IMR-90 (cell line): ENCODE measurements around the gene NOXRED1. TPM values are rescaled to one million over a fixed set of nuclear protein-coding genes. Genes with fewer than 3 reads are reported as not detected.

Source experiments
- ATAC-seq: fragments of 200-7000 bp; cut with Tn5 transposase; 2 replicates; pipeline ENCODE4 v1.9.1; 2020; ENCODE audit warnings: low read depth, mild to moderate bottlenecking, moderate library complexity
- BruUV-seq: library from RNA; stranded (reverse); fragments of 400-500 nt; replicated peaks from 2 replicates; lab custom pipeline; 2021; lab: Mats Ljungman, UMichigan
- CTCF ChIA-PET: fragments of 300-600 bp; formaldehyde crosslinking; extraction: SDS; loops from one replicate; lab custom pipeline; 2021; ENCODE audit warnings: antibody characterized with exemption; lab: Yijun Ruan, JAX
- POLR2A ChIA-PET: fragments of 300-600 bp; sonication (Branson Sonifier 250); formaldehyde crosslinking; loops from one replicate; lab custom pipeline; 2022; ENCODE audit warnings: antibody characterized with exemption; ENCODE audit not compliant: unreplicated experiment; lab: Charles Lee
- DNase-seq: peaks from one replicate; pipeline ENCODE4 v3.0.0; 2013
- H2AFZ ChIP-seq: replicated peaks from 2 replicates; pipeline ENCODE3; 2013; ENCODE audit warnings: low read length, mild to moderate bottlenecking; ENCODE audit not compliant: poor library complexity
- H2AK5ac ChIP-seq: 2 replicates; pipeline ENCODE4 v1.6.1; 2013; ENCODE audit warnings: low read depth, low read length, inconsistent platforms
- H2AK9ac ChIP-seq: replicated peaks from 2 replicates; pipeline ENCODE3; 2013; ENCODE audit warnings: mild to moderate bottlenecking, low read depth, low read length, moderate library complexity; ENCODE audit not compliant: poor library complexity
- H2BK120ac ChIP-seq: 2 replicates; pipeline ENCODE4 v1.6.1; 2013; ENCODE audit warnings: low read depth, low read length, inconsistent platforms
- H2BK15ac ChIP-seq: 3 replicates; pipeline ENCODE4 v1.6.1; 2013; ENCODE audit warnings: low read depth, low read length, inconsistent platforms
- H2BK20ac ChIP-seq: 2 replicates; pipeline ENCODE4 v1.6.1; 2013; ENCODE audit warnings: low read depth, mild to moderate bottlenecking, inconsistent platforms, low read length, moderate library complexity
- H2BK5ac ChIP-seq: 2 replicates; pipeline ENCODE4 v1.6.1; 2013; ENCODE audit warnings: mild to moderate bottlenecking, low read depth, low read length, inconsistent platforms; ENCODE audit not compliant: poor library complexity, severe bottlenecking
- H3K14ac ChIP-seq: replicated peaks from 2 replicates; pipeline ENCODE4 v1.6.1; 2013; ENCODE audit warnings: low read depth, low read length, inconsistent platforms
- H3K18ac ChIP-seq: 2 replicates; pipeline ENCODE4 v1.6.1; 2013; ENCODE audit warnings: low read depth, low read length, control low read depth
- H3K23ac ChIP-seq: 2 replicates; pipeline ENCODE4 v1.6.1; 2013; ENCODE audit warnings: low read depth, low read length, inconsistent platforms
- H3K27ac ChIP-seq: 2 replicates; pipeline ENCODE4 v1.5.1; 2013; ENCODE audit warnings: mild to moderate bottlenecking, control low read depth, low read length; ENCODE audit not compliant: insufficient read depth
- H3K27me3 ChIP-seq: 2 replicates; pipeline ENCODE4 v1.6.1; 2013; ENCODE audit warnings: low read length; ENCODE audit not compliant: control insufficient read depth, insufficient read depth
- H3K36me3 ChIP-seq: 2 replicates; pipeline ENCODE4 v1.6.1; 2013; ENCODE audit warnings: low read length, mixed read lengths; ENCODE audit not compliant: control insufficient read depth, insufficient read depth
- H3K4ac ChIP-seq: 2 replicates; pipeline ENCODE4 v1.6.1; 2013; ENCODE audit warnings: low read depth, low read length, inconsistent platforms
- H3K4me1 ChIP-seq: 2 replicates; pipeline ENCODE4 v1.6.1; 2013; ENCODE audit warnings: low read length, mixed read lengths; ENCODE audit not compliant: control insufficient read depth, insufficient read depth
- H3K4me2 ChIP-seq: 2 replicates; pipeline ENCODE4 v1.6.1; 2013; ENCODE audit warnings: low read depth, mild to moderate bottlenecking, control low read depth, low read length, moderate library complexity
- H3K4me3 ChIP-seq: 2 replicates; pipeline ENCODE4 v1.5.1; 2013; ENCODE audit warnings: low read depth, mild to moderate bottlenecking, control low read depth, low read length, moderate library complexity; ENCODE audit not compliant: insufficient read depth
- H3K56ac ChIP-seq: 2 replicates; pipeline ENCODE4 v1.6.1; 2013; ENCODE audit warnings: low read length, inconsistent platforms; ENCODE audit not compliant: insufficient read depth; ENCODE audit errors: extremely low read depth
- H3K79me1 ChIP-seq, 2 experiments: 2 replicates each; pipeline ENCODE4 v1.6.1; 2013; ENCODE audit warnings: low read length in 2 of 2, inconsistent platforms in 1 of 2, low read depth in 1 of 2
- H3K9ac ChIP-seq: 2 replicates; pipeline ENCODE4 v1.6.1; 2013; ENCODE audit warnings: low read depth, low read length, control low read depth
- H3K9me1 ChIP-seq: 2 replicates; pipeline ENCODE4 v1.6.1; 2013; ENCODE audit warnings: low read length, inconsistent platforms; ENCODE audit not compliant: insufficient read depth
- H3K9me3 ChIP-seq: 2 replicates; pipeline ENCODE4 v1.6.1; 2013; ENCODE audit warnings: low read length; ENCODE audit not compliant: control insufficient read depth, insufficient read depth
- H4K20me1 ChIP-seq: 2 replicates; pipeline ENCODE4 v1.6.1; 2013; ENCODE audit warnings: low read length, inconsistent platforms; ENCODE audit not compliant: insufficient read depth
- H4K5ac ChIP-seq: 2 replicates; pipeline ENCODE4 v1.6.1; 2013; ENCODE audit warnings: mild to moderate bottlenecking, low read depth, low read length, control low read depth
- H4K8ac ChIP-seq, 2 experiments: 2 replicates each; pipeline ENCODE4 v1.6.1; 2013; ENCODE audit warnings: low read depth in 2 of 2, low read length in 2 of 2, control low read depth in 1 of 2, inconsistent platforms in 1 of 2
- H4K91ac ChIP-seq: 2 replicates; pipeline ENCODE4 v1.6.1; 2013; ENCODE audit warnings: low read depth, low read length, inconsistent platforms; ENCODE audit not compliant: insufficient read depth
- BHLHE40 ChIP-seq: fragments of 150-350 bp; IDR thresholded peaks from 2 replicates; pipeline ENCODE4 v1.6.1; 2016; ENCODE audit warnings: mild to moderate bottlenecking, low read depth, low read length
- CEBPB ChIP-seq: IDR thresholded peaks from 2 replicates; pipeline ENCODE4 v1.6.1; 2012; ENCODE audit warnings: low read depth, low read length, improper control_type of control experiment
- CHD1 ChIP-seq: IDR thresholded peaks from 2 replicates; pipeline ENCODE4 v1.6.1; 2012; ENCODE audit warnings: low read depth, low read length, improper control_type of control experiment
- CTCF ChIP-seq: conservative IDR thresholded peaks from 2 replicates; pipeline ENCODE4 v1.5.1; 2012; ENCODE audit warnings: mild to moderate bottlenecking, low read depth, low read length, improper control_type of control experiment
- ELK1 ChIP-seq: fragments of 150-350 bp; IDR thresholded peaks from 2 replicates; pipeline ENCODE4 v1.6.1; 2016; ENCODE audit warnings: low read depth, mild to moderate bottlenecking, low read length, moderate library complexity, borderline replicate concordance
- FOS ChIP-seq: fragments of 150-350 bp; IDR thresholded peaks from 2 replicates; pipeline ENCODE4 v1.6.1; 2016; ENCODE audit warnings: low read depth, low read length
- MAFK ChIP-seq: IDR thresholded peaks from 2 replicates; pipeline ENCODE4 v1.6.1; 2012; ENCODE audit warnings: low read depth, low read length, improper control_type of control experiment
- MAZ ChIP-seq: IDR thresholded peaks from 2 replicates; pipeline ENCODE4 v1.6.1; 2012; ENCODE audit warnings: low read depth, mild to moderate bottlenecking, low read length, improper control_type of control experiment, moderate library complexity, borderline replicate concordance
- MXI1 ChIP-seq: IDR thresholded peaks from 2 replicates; pipeline ENCODE4 v1.6.1; 2012; ENCODE audit warnings: low read depth, mild to moderate bottlenecking, low read length, moderate library complexity, borderline replicate concordance
- NFE2L2 ChIP-seq: fragments of 150-350 bp; IDR thresholded peaks from 2 replicates; pipeline ENCODE4 v1.6.1; 2016; ENCODE audit warnings: low read depth, mild to moderate bottlenecking, low read length
- POLR2A ChIP-seq: IDR thresholded peaks from 2 replicates; pipeline ENCODE4 v1.6.1; 2012; ENCODE audit warnings: mild to moderate bottlenecking, low read depth, low read length
- RAD21 ChIP-seq: IDR thresholded peaks from 2 replicates; pipeline ENCODE4 v1.6.1; 2012; ENCODE audit warnings: low read length, improper control_type of control experiment
- RCOR1 ChIP-seq: IDR thresholded peaks from 2 replicates; pipeline ENCODE4 v1.6.1; 2012; ENCODE audit warnings: mild to moderate bottlenecking, low read length, improper control_type of control experiment; ENCODE audit not compliant: insufficient replicate concordance
- RFX5 ChIP-seq: IDR thresholded peaks from 2 replicates; pipeline ENCODE4 v1.8.0; 2012; ENCODE audit warnings: low read depth, mild to moderate bottlenecking, low read length, moderate library complexity
- SMC3 ChIP-seq: fragments of 150-350 bp; IDR thresholded peaks from 2 replicates; pipeline ENCODE4 v1.6.1; 2016; ENCODE audit warnings: low read depth, mild to moderate bottlenecking, antibody characterized with exemption, low read length, moderate library complexity
- USF2 ChIP-seq: fragments of 150-350 bp; IDR thresholded peaks from 2 replicates; pipeline ENCODE4 v1.6.1; 2017; ENCODE audit warnings: mild to moderate bottlenecking, antibody characterized with exemption, low read length, low read depth
- WGBS, 2 experiments: methylation state at CpG; one replicate each; pipeline versions ENCODE4 v1.1.5 to v1.1.7; 2013; ENCODE audit warnings: missing lambda C conversion rate in 2 of 2; ENCODE audit not compliant: insufficient read length in 1 of 2; ENCODE audit errors: extremely low coverage in 2 of 2; 5-methylcytosine and 5-hydroxymethylcytosine counted together
- dilution Hi-C: fragments of 300-500 bp; cut with HindIII; formaldehyde crosslinking; loops from one replicate; pipeline ENCODE4 v1.14.3; 2018; ENCODE audit warnings: low sequenced_read_pairs; ENCODE audit not compliant: unreplicated experiment
- in situ Hi-C: fragments of 300-500 bp; cut with MboI; formaldehyde crosslinking; loops from 3 replicates; pipeline ENCODE4 v1.14.3; 2019; ENCODE audit warnings: low sequenced_read_pairs, inconsistent platforms, mixed read lengths
- intact Hi-C: fragments of 100-400 bp; cut with micrococcal nuclease; formaldehyde crosslinking; loops from 2 replicates; pipeline ENCODE4 v1.10.0; 2022
- polyA plus RNA-seq, 3 experiments: library from polyadenylated mRNA; depleted of rRNA; stranded (reverse); fragments of >200 nt; gene quantifications; 2 replicates each; pipeline ENCODE4 v1.2.3, GENCODE V29; 2012; ENCODE audit warnings: low replicate concordance in 1 of 3
- total RNA-seq: library from RNA; depleted of rRNA; stranded (reverse); fragments of >200 nt; gene quantifications from 2 replicates; pipeline ENCODE4 v1.2.3, GENCODE V29; 2012

Gene NOXRED1
- total and polyA plus RNA-seq, 2 of the 4 experiments (the other 2 are of a cell fraction): under 0.01 to 0.14 TPM

DNA sequence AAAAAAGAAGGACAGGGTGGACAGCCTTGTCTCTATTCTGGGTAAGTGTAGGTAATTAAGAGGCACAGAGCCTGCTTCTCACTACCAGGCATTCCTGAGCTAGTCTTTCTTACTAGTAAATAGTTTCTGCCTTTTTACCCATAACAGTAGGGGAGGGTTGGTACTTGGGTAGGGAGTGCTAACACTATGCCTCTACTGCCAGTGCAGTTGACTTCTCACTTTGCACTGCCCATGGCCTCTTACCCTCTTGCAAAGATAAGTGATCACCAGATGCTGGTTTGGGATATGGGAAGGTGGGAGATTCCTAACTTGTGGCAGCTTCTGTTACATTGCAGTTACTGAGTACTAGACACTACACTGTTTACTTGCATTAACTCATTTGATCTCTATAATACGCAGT, 46.2 kb upstream of the NOXRED1 start:
- no peak overlapping the region for H3K18ac ChIP-seq
- POLR2A ChIA-PET: no interaction called here
- no peak overlapping the region for H3K4me2 ChIP-seq
- BruUV-seq: no TSS peak
- ATAC-seq: no peak
- no peak overlapping the region for H3K14ac ChIP-seq
- in situ Hi-C loops (loop anchor here (10.0 kb wide), 1 partner anchor 245 kb away; no protein-coding TSS in a partner anchor), intact Hi-C loops (no loop called here), dilution Hi-C loops (no loop called here)
- H2AFZ ChIP-seq: no peak overlapping the region
- TF ChIP-seq CEBPB: no peak
- TF ChIP-seq NFE2L2: no peak
- TF ChIP-seq RCOR1: no peak
- TF ChIP-seq MXI1: no peak
- no peak for TF ChIP-seq MAFK
- no peak for TF ChIP-seq RFX5
- no peak for TF ChIP-seq BHLHE40
- no peak for TF ChIP-seq MAZ
- TF ChIP-seq ELK1: no peak
- TF ChIP-seq FOS: no peak
- no peak for TF ChIP-seq USF2
- TF ChIP-seq CTCF: no peak
- TF ChIP-seq POLR2A: no peak
- no peak for TF ChIP-seq RAD21
- TF ChIP-seq SMC3: no peak
- TF ChIP-seq CHD1: no peak
- no peak overlapping the region for H2AK5ac ChIP-seq
- no peak overlapping the region for H4K8ac ChIP-seq
- H3K9me3 ChIP-seq: no peaks in the 10 kb centered on the region
- H2BK120ac ChIP-seq: no peak overlapping the region
- H3K9ac ChIP-seq: no peak overlapping the region
- H3K4ac ChIP-seq: no peak overlapping the region
- H3K36me3 ChIP-seq: peaks cover 23% of the 10 kb centered on the region
- H3K23ac ChIP-seq: no peak overlapping the region
- H3K27ac ChIP-seq: no peak overlapping the region
- H3K79me1 ChIP-seq: no peaks in the 10 kb centered on the region
- no peak overlapping the region for H2BK20ac ChIP-seq
- no peak overlapping the region for H2BK5ac ChIP-seq
- H4K20me1 ChIP-seq: no peaks in the 10 kb centered on the region; the same call in 1 of the 2 replicates
- no peak overlapping the region for H4K91ac ChIP-seq
- no peaks in the 10 kb centered on the region for H3K4me1 ChIP-seq
- no CpG with 5 or more reads among the region's 1 CpG for WGBS, 2 experiments
- DNase-seq: no peak
- no peak overlapping the region for H2AK9ac ChIP-seq
- H3K27me3 ChIP-seq: peaks cover 10% of the 10 kb centered on the region
- CTCF ChIA-PET: interaction anchor here (0.8 to 2.2 kb wide), 3 partner anchors 10 to 12 kb away, joined by 3 to 8 read pairs (median 3); no protein-coding TSS in a partner anchor
- no peak overlapping the region for H2BK15ac ChIP-seq
- H3K56ac ChIP-seq: no peak overlapping the region
- H3K9me1 ChIP-seq: no peaks in the 10 kb centered on the region; the same call in 1 of the 2 replicates
- H4K5ac ChIP-seq: no peak overlapping the region
- H3K4me3 ChIP-seq: no peak overlapping the region
